ENCODE measurements around the gene OR52E6.

Gene OR52E6

DNA sequence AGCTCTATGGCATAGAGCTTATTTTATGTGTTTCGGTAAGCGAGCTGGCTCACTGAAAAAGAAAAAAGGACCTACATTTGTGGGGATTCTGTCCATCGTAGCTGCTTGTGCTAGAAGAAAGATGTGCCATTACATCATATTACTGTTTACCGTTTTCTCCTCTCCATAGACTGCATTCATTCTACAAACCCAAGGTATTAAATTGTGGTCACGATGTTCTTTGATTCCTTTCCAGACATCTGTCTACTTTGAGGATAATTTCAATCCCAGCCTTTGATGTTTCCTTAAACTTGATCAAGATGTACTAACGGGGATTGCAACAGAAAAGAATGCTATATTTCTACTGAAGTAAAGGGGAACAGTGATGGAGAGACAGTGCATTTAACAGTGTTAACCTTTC is 45.2 kb downstream of the OR52E6 start:
- DNase-seq (ENCODE audit: low spot score): no peak

GRCh38 chr11:5791165-5791564 is 50.5 kb downstream of the OR52E6 start, which contains the start of gene OR52N1:
OR52N1 (minus strand) TSS chr11:5791265; CDS start chr11:5788816, 2,449 bp downstream.
- DNase-seq (ENCODE audit: low spot score): no peak

All from hepatic stellate cell (primary cell).